K562 (cell line): ENCODE measurements around the gene PDCD7. TPM values are rescaled to one million over a fixed set of nuclear protein-coding genes. Genes with fewer than 3 reads are reported as not detected.

Experiments
- CEBPB ChIP-seq: fragments of 450-650 bp; IDR thresholded peaks from 2 replicates; pipeline ENCODE4 v1.6.1; 2016; ENCODE audit warnings: missing genetic modification characterization, missing compliant biosample characterization
- CREM ChIP-seq: IDR thresholded peaks from 2 replicates; pipeline ENCODE4 v1.6.1; 2014; ENCODE audit warnings: antibody characterized with exemption, low read depth
- ETV1 ChIP-seq: fragments of 450-650 bp; conservative IDR thresholded peaks from 2 replicates; pipeline ENCODE4 v1.6.1; 2016; ENCODE audit warnings: missing genetic modification characterization, control low read depth, low read depth, missing compliant biosample characterization
- GABPA ChIP-seq: fragments of 200-800 bp; sonication (Bioruptor generic); conservative IDR thresholded peaks from 2 replicates; pipeline ENCODE4 v1.6.1; 2016; ENCODE audit warnings: low read depth, missing genetic modification characterization, missing compliant biosample characterization
- HDAC1 ChIP-seq, 2 experiments: fragments of 450-650 bp; IDR thresholded peaks; 2 replicates each; pipeline ENCODE4 v1.6.1; 2016 to 2017; ENCODE audit warnings: inconsistent platforms in 1 of 2, mild to moderate bottlenecking in 1 of 2, moderate library complexity in 1 of 2
- MLX ChIP-seq, 2 experiments: fragments of 450-650 bp in 1 of 2; sonication (generic) in 1 of 2; formaldehyde crosslinking; conservative IDR thresholded peaks; 2 replicates each; pipeline versions ENCODE4 v1.4.0 to v1.8.1; 2020 to 2022; ENCODE audit warnings: mild to moderate bottlenecking in 1 of 2, missing genetic modification reagents in 1 of 2
- MYBL2 ChIP-seq, 2 experiments: fragments of 450-650 bp in 1 of 2; sonication (generic) in 1 of 2; formaldehyde crosslinking in 1 of 2; IDR thresholded peaks; 2 replicates each; pipeline versions ENCODE4 v1.6.1 to v1.8.1; 2017 to 2022; ENCODE audit warnings: borderline replicate concordance in 1 of 2, inconsistent platforms in 1 of 2, low read depth in 1 of 2, mild to moderate bottlenecking in 1 of 2, missing genetic modification reagents in 1 of 2, moderate library complexity in 1 of 2
- MYC ChIP-seq, 2 experiments: fragments of 250-450 bp in 1 of 2; sonication (Bioruptor Pico) in 1 of 2; IDR thresholded peaks; 2 replicates each; pipeline versions ENCODE4 v1.5.1 to v1.6.1; 2012 to 2021; ENCODE audit warnings: low read depth in 2 of 2, borderline replicate concordance in 1 of 2, improper control_type of control experiment in 1 of 2, low read length in 1 of 2, mild to moderate bottlenecking in 1 of 2, moderate library complexity in 1 of 2
- NKRF ChIP-seq: fragments of 450-650 bp; IDR thresholded peaks from 2 replicates; pipeline ENCODE4 v1.6.1; 2016; ENCODE audit warnings: borderline replicate concordance
- PML ChIP-seq: IDR thresholded peaks from 2 replicates; pipeline ENCODE4 v1.6.1; 2012; ENCODE audit warnings: low read length, inconsistent platforms
- PTBP1 ChIP-seq: fragments of 200-400 bp; formaldehyde crosslinking; IDR thresholded peaks from 2 replicates; pipeline ENCODE4 v1.6.1; 2017; ENCODE audit warnings: low read depth, low read length
- SFPQ ChIP-seq: fragments of 200-400 bp; formaldehyde crosslinking; IDR thresholded peaks from 2 replicates; pipeline ENCODE4 v1.6.1; 2017; ENCODE audit warnings: mild to moderate bottlenecking, low read depth, low read length, moderate library complexity
- SIN3A ChIP-seq, 2 experiments: fragments of 150-350 bp in 1 of 2; IDR thresholded peaks; 2 replicates each; pipeline ENCODE4 v1.6.1; 2011 to 2016; ENCODE audit warnings: borderline replicate concordance in 2 of 2, low read depth in 2 of 2, low read length in 2 of 2, mild to moderate bottlenecking in 2 of 2, moderate library complexity in 2 of 2; ENCODE audit not compliant: control insufficient read depth in 1 of 2
- ZBTB11 ChIP-seq, 3 experiments: fragments of 200-800 bp in 1 of 3; fragments of 250-450 bp in 1 of 3; fragments of 450-650 bp in 1 of 3; sonication (Bioruptor Pico) in 1 of 3; sonication (Bioruptor generic) in 1 of 3; formaldehyde crosslinking in 1 of 3; IDR thresholded peaks; 2 replicates each; pipeline versions ENCODE4 v1.6.1 to v1.8.0; 2016 to 2022; ENCODE audit warnings: mild to moderate bottlenecking in 2 of 3, missing genetic modification characterization in 2 of 3, missing compliant biosample characterization in 1 of 3, moderate library complexity in 1 of 3
- ZFP1 ChIP-seq: fragments of 450-650 bp; formaldehyde crosslinking; IDR thresholded peaks from 2 replicates; pipeline ENCODE4 v1.4.0; 2020; ENCODE audit warnings: mild to moderate bottlenecking, mixed read lengths
- ZNF134 ChIP-seq: fragments of 250-450 bp; sonication (Bioruptor Pico); conservative IDR thresholded peaks from 2 replicates; pipeline ENCODE4 v1.4.0; 2020
- ZNF174 ChIP-seq: fragments of 250-450 bp; sonication (Bioruptor Pico); IDR thresholded peaks from 2 replicates; pipeline ENCODE4 v1.4.0; 2020; ENCODE audit warnings: mild to moderate bottlenecking
- polyA plus RNA-seq, 8 experiments: library from polyadenylated mRNA; depleted of rRNA in 4 of 8; stranded (reverse) in 5 of 8; unstranded in 3 of 8; fragments of >200 nt; fragmentation: Nextera tagmentation in 2 of 8; fragmentation: Illumina TruSeq in 1 of 8; extraction: Ambion mirVana in 2 of 8; extraction: Trizol in 1 of 8; gene quantifications; 2 replicates each; pipeline versions ENCODE4 v1.2.1 to v1.2.3, GENCODE V29; 2011 to 2014; ENCODE audit warnings: inconsistent platforms in 1 of 8, missing spikeins in 1 of 8
- total RNA-seq, 7 experiments: library from RNA; depleted of rRNA in 6 of 7; stranded (reverse); fragments of >200 nt in 6 of 7; fragmentation: Illumina TruSeq in 2 of 7; extraction: Trizol in 2 of 7; gene quantifications; 2 replicates each; pipeline versions ENCODE4 v1.2.1 to v1.2.3, GENCODE V29; 2011 to 2021; ENCODE audit warnings: low replicate concordance in 1 of 7

The PDCD7 gene
- total and polyA plus RNA-seq, 9 of the 15 experiments (the other 6 are each of a cell fraction or from before 2014, with no cell fraction given), result 11.8 to 30.2 (median 18.8) TPM

- TF ChIP-seq SFPQ, result no peak
- no peak for TF ChIP-seq ZNF134
- peak in 2 of 3 experiments; percentile 67 to 95; a peak in 4 of 6 replicates for TF ChIP-seq ZBTB11 (CRISPR knock-in tag; IDR thresholded peaks at IDR 0.05)
- peak; percentile 100 for TF ChIP-seq CREM
- TF ChIP-seq CEBPB, result no peak
- peak in 1 of 2 experiments; percentile 90; a peak in 2 of 4 replicates for TF ChIP-seq HDAC1 (IDR thresholded peaks at IDR 0.05)
- TF ChIP-seq NKRF, result peak; percentile 80
- TF ChIP-seq ETV1, result peak; percentile 92
- peak; percentile 52; the same call in 1 of the 2 replicates for TF ChIP-seq MYC (IDR thresholded peaks at IDR 0.05; ENCODE audit: low read depth, low read length)
- no peak for TF ChIP-seq MYC (CRISPR knock-in tag; IDR thresholded peaks at IDR 0.05; ENCODE audit: borderline replicate concordance, low read depth)
- TF ChIP-seq SIN3A (IDR thresholded peaks at IDR 0.05; ENCODE audit: borderline replicate concordance in 2 of 2, control insufficient read depth in 1 of 2, low read depth in 2 of 2, low read length in 2 of 2), result peak in 1 of 2 experiments; percentile 82; a peak in 2 of 4 replicates
- TF ChIP-seq ZFP1 (CRISPR knock-in tag), result no peak
- no peak for TF ChIP-seq MLX (CRISPR knock-in tag; conservative IDR thresholded peaks at IDR 0.05)
- TF ChIP-seq ZNF174 (CRISPR knock-in tag), result no peak
- no peak for TF ChIP-seq PTBP1
- TF ChIP-seq GABPA (tag), result peak; percentile 96
- TF ChIP-seq PML, result peak; percentile 68; the same call in 1 of the 2 replicates
- TF ChIP-seq MYBL2 (IDR thresholded peaks at IDR 0.05; ENCODE audit: low read depth), result no peak
- TF ChIP-seq MYBL2 (CRISPR knock-in tag; IDR thresholded peaks at IDR 0.05; ENCODE audit: borderline replicate concordance), result no peak
Observed at GRCh38 chr15:65133548-65134200, at the start of gene PDCD7 (continued).
